AG04450 (cell line): ENCODE measurements around the gene MSH5. TPM values are rescaled to one million over a fixed set of nuclear protein-coding genes. Genes with fewer than 3 reads are reported as not detected.
A peak's percentile ranks its signal among the peaks of the same experiment; 100 is the strongest.

Experiments
- CTCF ChIA-PET: fragments of 300-600, 350-600 bp; formaldehyde crosslinking; extraction: SDS; loops from one replicate; lab custom pipeline; 2022; ENCODE audit warnings: antibody characterized with exemption, inconsistent platforms; lab: Charles Lee
- POLR2A ChIA-PET: fragments of 350-600 bp; formaldehyde crosslinking; extraction: SDS; loops from one replicate; lab custom pipeline; 2021; ENCODE audit warnings: antibody characterized with exemption, inconsistent platforms; lab: Yijun Ruan, JAX
- DNase-seq: peaks from one replicate; pipeline ENCODE4 v3.0.0-alpha.2; 2011; ENCODE audit warnings: low read depth, low spot score
- H3K27ac ChIP-seq: one replicate; pipeline ENCODE4 v1.5.1; 2012; ENCODE audit warnings: low read depth, low read length, control low read depth
- H3K27me3 ChIP-seq: one replicate; pipeline ENCODE4 v1.6.0; 2012; ENCODE audit warnings: low read length; ENCODE audit not compliant: control insufficient read depth, insufficient read depth
- H3K4me3 ChIP-seq: 2 replicates; pipeline ENCODE4 v1.5.1; 2011; ENCODE audit warnings: mild to moderate bottlenecking, low read depth, low read length, control low read depth
- H3K9me3 ChIP-seq: 2 replicates; pipeline ENCODE4 v1.5.1; 2012; ENCODE audit warnings: low read length; ENCODE audit not compliant: control insufficient read depth, insufficient read depth
- polyA plus RNA-seq: library from polyadenylated mRNA; depleted of rRNA; stranded (reverse); fragments of >200 nt; gene quantifications from 2 replicates; pipeline ENCODE4 v1.2.3, GENCODE V29; 2011
- TF ChIP-seq, protein P1 (sequence below): IDR thresholded peaks from 2 replicates; pipeline ENCODE4 v1.5.1; 2011; ENCODE audit warnings: low read depth, low read length, control low read depth, inconsistent platforms

The MSH5 gene
- polyA plus RNA-seq, 1 experiment: 6.4 TPM

DNA sequence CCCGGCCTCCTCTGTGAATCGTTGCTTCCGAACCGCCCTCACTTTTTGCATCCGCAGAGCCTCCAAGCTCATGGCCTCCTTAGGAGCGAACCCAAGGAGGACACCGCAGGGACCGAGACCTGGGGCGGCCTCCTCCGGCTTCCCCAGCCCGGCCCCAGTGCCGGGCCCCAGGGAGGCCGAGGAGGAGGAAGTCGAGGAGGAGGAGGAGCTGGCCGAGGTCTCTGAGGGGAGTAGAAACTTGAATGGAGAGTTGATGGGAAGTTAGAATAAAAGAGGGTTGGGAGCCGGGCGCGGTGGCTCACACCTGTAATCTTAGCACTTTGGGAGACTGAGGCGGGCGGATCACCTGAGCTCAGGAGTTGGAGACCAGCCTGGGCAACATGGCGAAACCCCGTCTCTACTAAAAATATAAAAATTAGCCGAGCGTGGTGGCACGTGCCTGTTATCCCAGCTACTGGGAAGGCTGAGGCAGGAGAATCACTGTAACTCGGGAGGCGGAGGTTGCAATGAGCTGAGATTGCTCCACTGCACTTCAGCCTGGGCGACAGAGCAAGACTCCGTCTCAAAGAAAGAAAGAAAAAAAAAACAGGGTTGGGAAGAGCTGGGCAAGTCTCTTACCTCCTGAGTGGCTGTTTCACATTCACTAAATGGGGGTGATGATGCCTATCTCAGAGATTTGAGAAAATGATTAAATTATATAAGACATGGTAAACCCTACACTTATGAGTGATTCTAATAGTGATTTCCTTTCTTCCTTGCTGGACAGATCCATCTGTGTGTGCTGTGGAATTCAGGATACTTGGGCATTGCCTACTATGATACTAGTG lies 805 bp downstream of the MSH5 start:
- ChIA-PET CTCF (interaction anchor here (1.5 to 2.3 kb wide), 2 partner anchors 11 to 29 kb away, joined by 6 to 8 read pairs; no protein-coding TSS in a partner anchor), POLR2A (no interaction called here)
- no peaks in the 10 kb centered on the region; the same call in 1 of the 2 replicates for H3K9me3 ChIP-seq
- no peak overlapping the region for H3K27ac ChIP-seq
- DNase-seq: no peak
- TF ChIP-seq, protein P1, sequence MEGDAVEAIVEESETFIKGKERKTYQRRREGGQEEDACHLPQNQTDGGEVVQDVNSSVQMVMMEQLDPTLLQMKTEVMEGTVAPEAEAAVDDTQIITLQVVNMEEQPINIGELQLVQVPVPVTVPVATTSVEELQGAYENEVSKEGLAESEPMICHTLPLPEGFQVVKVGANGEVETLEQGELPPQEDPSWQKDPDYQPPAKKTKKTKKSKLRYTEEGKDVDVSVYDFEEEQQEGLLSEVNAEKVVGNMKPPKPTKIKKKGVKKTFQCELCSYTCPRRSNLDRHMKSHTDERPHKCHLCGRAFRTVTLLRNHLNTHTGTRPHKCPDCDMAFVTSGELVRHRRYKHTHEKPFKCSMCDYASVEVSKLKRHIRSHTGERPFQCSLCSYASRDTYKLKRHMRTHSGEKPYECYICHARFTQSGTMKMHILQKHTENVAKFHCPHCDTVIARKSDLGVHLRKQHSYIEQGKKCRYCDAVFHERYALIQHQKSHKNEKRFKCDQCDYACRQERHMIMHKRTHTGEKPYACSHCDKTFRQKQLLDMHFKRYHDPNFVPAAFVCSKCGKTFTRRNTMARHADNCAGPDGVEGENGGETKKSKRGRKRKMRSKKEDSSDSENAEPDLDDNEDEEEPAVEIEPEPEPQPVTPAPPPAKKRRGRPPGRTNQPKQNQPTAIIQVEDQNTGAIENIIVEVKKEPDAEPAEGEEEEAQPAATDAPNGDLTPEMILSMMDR: no peak
- H3K27me3 ChIP-seq: no peaks in the 10 kb centered on the region
- peak overlapping the region; percentile 90 for H3K4me3 ChIP-seq

DNA sequence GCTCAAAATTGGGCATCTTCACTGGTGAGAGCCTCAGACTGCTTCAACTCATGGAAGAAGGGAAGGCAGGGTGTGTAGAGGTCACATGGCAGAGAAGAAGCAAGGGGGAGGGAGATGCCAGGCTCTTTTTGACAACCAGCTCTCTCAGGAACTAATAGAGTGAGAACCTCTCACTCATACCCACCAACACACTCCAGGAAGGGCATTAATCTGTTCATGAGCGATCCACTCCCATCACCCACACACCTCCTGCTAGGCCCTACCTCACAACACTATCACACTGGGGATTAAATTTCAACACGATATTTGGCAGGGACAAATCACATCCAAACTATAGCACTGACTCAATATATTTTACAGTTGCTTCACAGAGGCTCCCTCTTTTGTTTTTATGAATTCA lies 2.0 kb downstream of the MSH5 start:
- H3K9me3 ChIP-seq: no peaks in the 10 kb centered on the region; the same call in 1 of the 2 replicates
- no peaks in the 10 kb centered on the region for H3K27me3 ChIP-seq
- CTCF ChIA-PET: interaction anchor here (0.7 to 1.1 kb wide), 3 partner anchors 11 to 614 kb away, joined by 3 read pairs; no protein-coding TSS in a partner anchor
- no peak for DNase-seq
- TF ChIP-seq, protein P1: no peak
- no peak overlapping the region for H3K27ac ChIP-seq
- H3K4me3 ChIP-seq: no peak overlapping the region
- POLR2A ChIA-PET: no interaction called here

DNA sequence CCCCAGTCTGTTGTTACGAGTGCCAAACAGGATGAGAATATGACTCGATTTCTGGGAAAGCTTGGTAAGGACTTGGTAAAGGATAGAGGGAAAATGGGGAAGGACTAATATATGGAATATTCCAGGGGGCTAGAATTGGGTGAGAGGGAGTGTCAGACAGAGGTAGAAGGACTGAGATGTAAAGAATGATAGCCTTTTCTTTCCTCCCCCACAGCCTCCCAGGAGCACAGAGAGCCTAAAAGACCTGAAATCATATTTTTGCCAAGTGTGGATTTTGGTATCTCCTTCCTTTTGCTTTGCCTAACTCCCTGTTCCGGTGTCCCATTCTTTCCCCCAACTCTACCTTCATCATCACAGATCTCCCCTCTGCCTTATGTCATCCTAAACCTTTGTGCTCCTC lies 3.1 kb downstream of the MSH5 start:
- Histone ChIP-seq H3K27me3 (no peaks in the 10 kb centered on the region), H3K9me3 (no peaks in the 10 kb centered on the region; the same call in 1 of the 2 replicates), H3K4me3 (no peak overlapping the region), H3K27ac (no peak overlapping the region)
- ChIA-PET POLR2A (no interaction called here), CTCF (interaction anchor here (1.1 kb wide), 1 partner anchor 27 kb away, joined by 3 read pairs; no protein-coding TSS in a partner anchor)
- no peak for DNase-seq
- TF ChIP-seq, protein P1: no peak

DNA sequence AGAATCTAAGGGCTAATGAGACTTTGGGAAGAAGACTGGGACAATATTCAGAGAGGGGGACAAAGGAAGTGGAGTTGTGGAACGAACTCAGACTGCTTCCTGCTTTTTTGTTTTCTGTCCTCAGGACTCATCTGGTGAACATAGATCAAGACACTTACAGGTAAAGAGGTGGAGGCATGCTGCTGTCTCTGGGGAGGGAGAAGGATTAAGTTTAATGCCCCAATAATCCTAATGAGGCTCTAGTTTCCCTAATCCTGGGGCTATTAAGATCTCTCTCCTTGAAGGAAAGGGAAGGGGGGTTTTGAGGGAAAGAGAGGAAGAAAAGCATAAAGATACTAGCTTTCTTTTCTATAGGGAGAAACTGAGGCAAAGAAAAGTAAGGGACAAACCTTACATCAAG lies 4.6 kb downstream of the MSH5 start:
- Histone ChIP-seq H3K27ac (no peak overlapping the region), H3K9me3 (no peaks in the 10 kb centered on the region; the same call in 1 of the 2 replicates), H3K27me3 (no peaks in the 10 kb centered on the region), H3K4me3 (no peak overlapping the region)
- DNase-seq: no peak
- POLR2A ChIA-PET: no interaction called here
- TF ChIP-seq, protein P1: no peak
- CTCF ChIA-PET: no interaction called here
